ENCODE data around the gene TEKT1.

GRCh38 chr17:6812295-6812694 is 19.2 kb downstream of the TEKT1 start:
- TF ChIP-seq TCF7 (IDR thresholded peaks at IDR 0.05; ENCODE audit: borderline replicate concordance) = no peak
- TF ChIP-seq CHD4 (IDR thresholded peaks at IDR 0.05; ENCODE audit: insufficient read depth, insufficient replicate concordance, low read depth, low read length, poor library complexity, severe bottlenecking) = no peak
- TF ChIP-seq, protein P1, sequence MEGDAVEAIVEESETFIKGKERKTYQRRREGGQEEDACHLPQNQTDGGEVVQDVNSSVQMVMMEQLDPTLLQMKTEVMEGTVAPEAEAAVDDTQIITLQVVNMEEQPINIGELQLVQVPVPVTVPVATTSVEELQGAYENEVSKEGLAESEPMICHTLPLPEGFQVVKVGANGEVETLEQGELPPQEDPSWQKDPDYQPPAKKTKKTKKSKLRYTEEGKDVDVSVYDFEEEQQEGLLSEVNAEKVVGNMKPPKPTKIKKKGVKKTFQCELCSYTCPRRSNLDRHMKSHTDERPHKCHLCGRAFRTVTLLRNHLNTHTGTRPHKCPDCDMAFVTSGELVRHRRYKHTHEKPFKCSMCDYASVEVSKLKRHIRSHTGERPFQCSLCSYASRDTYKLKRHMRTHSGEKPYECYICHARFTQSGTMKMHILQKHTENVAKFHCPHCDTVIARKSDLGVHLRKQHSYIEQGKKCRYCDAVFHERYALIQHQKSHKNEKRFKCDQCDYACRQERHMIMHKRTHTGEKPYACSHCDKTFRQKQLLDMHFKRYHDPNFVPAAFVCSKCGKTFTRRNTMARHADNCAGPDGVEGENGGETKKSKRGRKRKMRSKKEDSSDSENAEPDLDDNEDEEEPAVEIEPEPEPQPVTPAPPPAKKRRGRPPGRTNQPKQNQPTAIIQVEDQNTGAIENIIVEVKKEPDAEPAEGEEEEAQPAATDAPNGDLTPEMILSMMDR (IDR thresholded peaks at IDR 0.05 in 2 of 3, conservative IDR thresholded peaks at IDR 0.05 in 1 of 3; ENCODE audit: insufficient read depth in 2 of 3, low read depth in 1 of 3, low read length in 3 of 3) = no peak
- no peak for TF ChIP-seq ZNF592 (IDR thresholded peaks at IDR 0.05)
- TF ChIP-seq FOXA1 (IDR thresholded peaks at IDR 0.05; ENCODE audit: borderline replicate concordance) = no peak
- TF ChIP-seq SMAD1 (IDR thresholded peaks at IDR 0.05; ENCODE audit: low read depth, low read length, partially characterized antibody) = no peak
- TF ChIP-seq TGIF2 (CRISPR knock-in tag; IDR thresholded peaks at IDR 0.05) = no peak
- no peak for TF ChIP-seq L3MBTL2 (IDR thresholded peaks at IDR 0.05)
- no peak for TF ChIP-seq SP1 (CRISPR knock-in tag; IDR thresholded peaks at IDR 0.05)
